Activated CD4-positive, alpha-beta T cell treated with anti-CD3 and anti-CD28 coated beads, Interleukin-2, amount 50 U/mL, for 48 hours (primary cell): ENCODE results near the gene MTERF4.
A peak's percentile ranks its signal among the peaks of the same experiment; 100 is the strongest.

Experiments used
- DNase-seq, 2 experiments: peaks; one replicate each; pipeline ENCODE4 v3.0.0-alpha.2; 2020

Gene MTERF4

GRCh38 chr2:241068136-241068941, 33.7 kb downstream of the MTERF4 start:
- DNase-seq, result no peak

DNA sequence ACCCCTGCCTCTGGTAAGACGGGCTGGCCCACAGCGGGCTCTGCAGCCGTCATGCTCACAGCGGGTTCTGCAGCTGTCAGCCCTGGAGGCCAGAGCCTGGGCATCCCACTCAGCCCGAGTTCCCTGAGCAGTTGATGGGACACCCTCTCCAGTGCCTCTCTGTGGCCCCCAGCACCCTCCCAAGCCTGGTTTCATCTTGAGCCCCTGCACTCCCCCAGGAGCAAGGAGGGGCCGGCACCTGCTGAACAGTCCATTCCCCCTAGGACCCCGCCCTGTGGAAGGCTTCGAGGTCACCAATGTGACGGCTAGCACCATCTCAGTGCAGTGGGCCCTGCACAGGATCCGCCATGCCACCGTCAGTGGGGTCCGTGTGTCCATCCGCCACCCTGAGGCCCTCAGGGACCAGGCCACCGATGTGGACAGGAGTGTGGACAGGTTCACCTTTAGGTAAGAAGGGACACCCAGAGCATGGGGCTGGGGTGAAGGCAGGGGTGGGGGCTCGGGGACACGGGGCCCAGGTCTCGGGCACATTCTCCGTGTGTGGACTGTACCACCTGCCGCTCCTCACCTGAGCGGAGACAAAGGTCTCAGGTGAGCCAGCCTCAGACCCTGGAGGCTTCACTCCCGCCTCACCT, 34.5 kb downstream of the MTERF4 start:
- no peak for DNase-seq

DNA sequence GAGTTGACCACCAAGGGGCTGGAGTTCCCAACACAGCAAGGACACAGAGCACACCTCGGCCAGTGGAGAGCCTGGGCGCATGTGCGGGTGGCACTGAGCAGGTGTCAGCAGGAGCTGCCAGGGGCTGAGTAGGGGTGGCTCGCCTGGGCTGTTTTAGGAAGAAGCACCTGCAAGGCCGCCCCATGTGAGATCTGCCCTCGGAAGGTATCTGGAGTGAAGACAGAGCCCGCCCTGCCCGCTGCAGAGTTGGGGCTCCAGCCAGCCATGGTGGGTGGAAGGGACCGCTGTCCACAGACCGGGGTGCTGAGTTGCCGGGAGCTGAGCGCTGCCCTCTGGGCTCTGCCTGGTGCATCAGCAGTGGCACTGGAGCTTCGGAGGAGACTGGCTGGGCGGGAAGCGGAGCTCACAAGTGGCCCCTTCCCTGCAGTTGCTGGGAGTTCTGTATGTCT, 35.2 kb downstream of the MTERF4 start:
- no peak for DNase-seq

- no peak for DNase-seq
These were observed 35.8 kb downstream of the MTERF4 start for GRCh38 chr2:241066171-241066892.

DNA sequence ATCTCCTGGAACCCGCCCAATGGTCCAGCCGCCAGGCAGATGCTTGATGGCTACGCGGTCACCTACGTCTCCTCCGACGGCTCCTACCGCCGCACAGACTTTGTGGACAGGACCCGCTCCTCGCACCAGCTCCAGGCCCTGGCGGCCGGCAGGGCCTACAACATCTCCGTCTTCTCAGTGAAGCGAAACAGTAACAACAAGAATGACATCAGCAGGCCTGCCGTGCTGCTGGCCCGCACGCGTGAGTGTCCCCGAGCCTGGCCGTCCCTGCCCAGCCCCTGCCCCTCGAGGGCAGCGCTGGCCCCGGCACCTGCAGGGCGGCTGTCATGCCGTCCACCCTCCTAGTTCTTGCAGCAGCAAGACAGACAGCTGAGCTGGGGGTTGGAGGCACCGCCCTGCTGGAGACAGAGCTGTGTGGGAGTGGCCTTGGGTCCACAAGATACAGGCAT, 36.7 kb downstream of the MTERF4 start:
- DNase-seq, result no peak

GRCh38 chr2:241064802-241065354, 37.2 kb downstream of the MTERF4 start:
- no peak for DNase-seq

DNA sequence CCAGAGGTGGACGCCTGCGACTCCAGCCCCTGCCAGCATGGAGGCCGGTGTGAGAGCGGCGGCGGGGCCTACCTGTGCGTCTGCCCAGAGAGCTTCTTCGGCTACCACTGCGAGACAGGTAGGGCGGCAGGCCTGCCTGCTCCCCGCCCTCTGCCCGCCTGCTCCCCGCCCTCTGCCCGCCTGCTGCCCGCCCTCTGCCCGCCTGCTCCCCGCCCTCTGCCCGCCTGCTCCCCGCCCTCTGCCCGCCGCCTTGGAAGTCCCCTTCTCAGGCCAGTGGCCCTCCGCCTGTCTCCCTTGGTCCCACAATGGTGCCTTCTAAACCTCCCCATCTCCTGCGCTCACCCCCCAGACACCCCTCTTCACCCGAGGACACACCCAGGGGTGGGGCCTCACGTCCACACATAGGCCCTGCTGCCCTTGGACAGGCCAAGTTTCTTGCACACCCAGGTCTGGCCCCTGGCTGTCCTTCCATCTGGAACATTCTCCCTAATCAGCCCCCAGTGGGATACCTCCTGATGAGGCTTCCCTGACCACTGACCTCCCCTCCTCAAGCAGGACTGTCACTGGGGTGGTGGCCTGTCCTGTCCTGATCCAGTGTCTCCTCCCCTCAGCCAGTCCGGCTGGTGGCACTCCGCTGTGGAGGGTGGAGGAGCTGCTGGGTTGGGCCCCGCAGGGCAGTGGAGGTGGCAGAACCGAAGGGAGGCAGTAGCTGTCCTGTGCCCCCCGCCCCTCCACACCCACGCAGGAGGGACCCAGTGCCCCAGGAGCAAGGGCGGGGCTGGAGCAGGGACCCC, 37.9 kb downstream of the MTERF4 start:
- peak; percentile 49 to 60 for DNase-seq

DNA sequence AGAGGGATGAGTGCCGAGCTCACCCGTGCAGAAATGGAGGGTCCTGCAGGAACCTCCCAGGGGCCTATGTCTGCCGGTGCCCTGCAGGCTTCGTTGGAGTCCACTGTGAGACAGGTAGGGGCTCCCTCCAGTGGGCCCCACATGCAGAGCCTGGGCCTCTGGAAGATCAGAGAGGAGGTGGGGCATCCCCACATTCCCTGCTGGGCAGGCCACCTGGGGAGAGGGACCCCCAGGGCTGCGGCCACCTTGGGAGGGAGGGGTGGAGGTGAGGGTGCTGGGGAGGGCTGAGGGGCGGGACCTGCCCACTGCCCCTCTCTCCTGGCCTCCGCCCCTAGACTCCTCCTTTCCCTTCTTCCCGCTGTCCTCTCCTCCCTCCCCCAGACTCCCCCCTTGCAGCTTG, 38.5 kb downstream of the MTERF4 start:
- no peak for DNase-seq

- DNase-seq, result no peak
These were observed 39.0 kb downstream of the MTERF4 start for GRCh38 chr2:241063093-241063551.

- DNase-seq, result no peak
These were observed 39.5 kb downstream of the MTERF4 start for GRCh38 chr2:241062389-241063092.

DNA sequence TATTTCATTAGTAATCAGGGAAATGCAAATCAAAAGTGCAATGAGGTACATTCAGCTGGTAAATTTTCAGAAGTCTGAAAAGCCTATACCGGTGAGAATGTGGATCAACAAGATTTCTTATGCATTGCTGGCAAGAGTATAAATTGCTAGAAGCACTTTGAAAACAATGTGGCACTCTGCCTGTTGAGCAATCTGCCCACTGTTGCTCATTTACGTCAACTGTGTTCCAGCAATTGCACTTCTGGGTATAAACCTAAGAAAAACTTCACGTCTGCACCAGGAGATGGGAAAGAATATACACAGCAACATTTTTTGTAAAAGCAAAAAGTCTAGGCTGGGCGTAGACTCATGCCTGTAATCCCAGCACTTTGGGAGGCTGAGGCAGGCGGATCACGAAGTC, 40.8 kb downstream of the MTERF4 start:
- no peak for DNase-seq

DNA sequence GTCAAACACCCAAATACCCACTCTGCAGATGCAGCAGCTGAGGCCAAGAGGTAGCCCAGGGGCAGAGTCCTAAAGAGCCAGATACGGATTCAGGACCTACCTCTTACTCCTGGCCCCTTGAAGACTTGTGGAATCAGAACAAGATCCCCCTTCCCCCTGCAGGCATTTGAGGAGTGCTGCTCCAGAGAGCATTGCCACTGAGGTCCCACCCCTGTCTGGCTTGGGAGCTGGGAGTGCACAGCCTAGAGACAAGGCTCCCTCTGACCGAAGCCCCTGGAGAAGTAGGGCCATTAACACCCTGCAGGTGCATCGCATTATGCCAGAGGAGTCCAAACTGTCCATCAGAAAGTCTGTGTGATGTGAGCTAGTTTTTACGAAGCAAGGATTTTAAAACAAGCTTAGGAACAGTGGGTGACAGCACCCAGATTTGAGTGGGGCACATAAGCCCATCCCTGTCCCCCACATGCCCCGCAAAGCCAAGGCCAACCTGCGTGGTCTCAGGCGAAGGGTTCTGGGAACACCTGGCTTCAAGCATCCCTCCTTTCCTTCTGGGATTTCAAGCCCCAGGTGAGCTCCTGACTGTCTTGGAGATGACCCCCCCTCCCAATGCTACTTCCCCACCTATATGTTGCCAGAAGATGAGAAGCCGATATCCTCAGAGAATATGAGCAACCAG, 48.4 kb downstream of the MTERF4 start:
- DNase-seq, result no peak

- DNase-seq, result no peak
These were observed 49.3 kb downstream of the MTERF4 start for GRCh38 chr2:241052677-241053360.

DNA sequence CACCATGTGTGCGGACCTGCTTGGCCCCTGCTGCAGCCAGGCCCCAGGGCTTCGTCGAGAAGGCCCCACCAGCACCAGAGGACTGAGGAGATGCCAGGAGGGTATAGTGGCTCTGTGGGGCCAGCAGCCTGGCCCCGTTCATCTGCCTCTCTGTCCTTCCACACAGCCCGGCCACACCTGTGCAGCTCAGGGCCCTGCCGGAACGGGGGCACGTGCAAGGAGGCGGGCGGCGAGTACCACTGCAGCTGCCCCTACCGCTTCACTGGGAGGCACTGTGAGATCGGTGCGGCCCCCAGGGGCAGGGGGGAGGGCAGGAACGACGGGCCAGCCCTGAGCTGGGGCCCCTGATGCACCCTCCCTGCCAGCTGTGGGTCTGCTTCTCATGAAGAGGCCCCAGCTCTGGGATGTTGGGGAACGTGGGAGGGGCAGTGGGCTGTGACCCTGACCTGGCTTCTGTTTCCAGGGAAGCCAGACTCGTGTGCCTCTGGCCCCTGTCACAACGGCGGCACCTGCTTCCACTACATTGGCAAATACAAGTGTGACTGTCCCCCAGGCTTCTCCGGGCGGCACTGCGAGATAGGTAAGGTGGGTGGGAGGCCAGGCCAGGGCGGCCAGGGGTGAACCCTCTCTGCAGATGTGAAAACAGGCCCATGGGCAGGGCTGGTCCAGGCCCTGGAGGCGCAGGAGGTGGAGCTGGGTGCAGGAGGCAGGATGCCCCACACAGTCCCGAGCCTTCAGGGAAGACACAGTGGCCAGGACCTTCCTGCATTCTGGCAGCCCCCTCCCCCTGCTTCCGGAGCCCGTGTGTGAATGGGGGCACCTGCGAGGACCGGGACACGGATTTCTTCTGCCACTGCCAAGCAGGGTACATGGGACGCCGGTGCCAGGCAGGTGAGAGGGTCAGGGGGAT, 50.3 kb downstream of the MTERF4 start:
- no peak for DNase-seq

GRCh38 chr2:241050624-241051577, 51.2 kb downstream of the MTERF4 start:
- DNase-seq, result no peak

DNA sequence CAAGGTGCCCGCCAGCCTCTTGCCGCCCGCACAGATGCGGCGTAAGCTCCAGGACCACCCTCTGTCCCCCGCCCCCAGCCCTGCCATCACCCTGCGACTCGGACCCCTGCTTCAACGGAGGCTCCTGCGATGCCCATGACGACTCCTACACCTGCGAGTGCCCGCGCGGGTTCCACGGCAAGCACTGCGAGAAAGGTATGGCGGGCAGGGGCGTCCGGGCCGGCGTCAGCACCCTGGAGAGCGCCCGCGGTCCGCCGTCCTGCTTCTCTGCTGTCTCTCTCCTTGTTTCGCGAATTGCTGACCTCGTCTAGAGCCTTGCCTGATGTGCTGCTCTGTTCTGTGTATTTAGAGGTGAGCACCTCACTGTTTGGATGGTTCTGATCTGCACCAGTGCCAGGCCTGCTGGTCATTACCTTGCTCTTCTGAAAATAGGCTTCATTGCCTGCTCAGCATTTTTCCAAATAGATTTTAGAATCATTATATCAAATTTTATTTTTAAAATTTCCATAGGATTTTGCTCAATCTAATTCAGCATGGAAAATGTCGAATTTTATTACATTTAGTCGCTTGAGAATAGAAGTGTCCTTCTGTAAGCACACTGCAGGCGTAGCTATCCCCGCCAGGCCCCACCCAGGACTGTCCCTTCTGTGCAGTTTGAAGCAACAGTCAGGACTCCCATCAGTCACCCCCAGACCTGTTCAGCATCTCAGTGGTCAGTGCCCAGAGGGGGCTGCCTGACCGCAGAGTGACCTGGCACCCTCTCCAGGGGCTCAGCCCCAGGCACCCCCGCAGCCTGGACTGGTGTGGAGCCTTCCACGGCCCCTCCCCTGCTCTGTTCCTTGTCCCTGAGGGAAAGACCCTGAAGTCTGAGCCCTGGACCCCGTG, 52.1 kb downstream of the MTERF4 start:
- DNase-seq, result no peak

- DNase-seq, result no peak
These were observed 53.1 kb downstream of the MTERF4 start for GRCh38 chr2:241048949-241049343.
